NAMALWA (cell line): ENCODE data around the gene CCDC54.
A peak's percentile ranks its signal among the peaks of the same experiment; 100 is the strongest.

Source experiments
- DNase-seq: peaks from one replicate; pipeline ENCODE4 v3.0.0-alpha.2; 2015; ENCODE audit warnings: low spot score

The CCDC54 gene

GRCh38 chr3:107394502-107394901 lies 17.3 kb downstream of the CCDC54 start:
- no peak for DNase-seq

GRCh38 chr3:107395066-107395465 lies 17.8 kb downstream of the CCDC54 start:
- DNase-seq, result no peak

- DNase-seq, result no peak
Observed at GRCh38 chr3:107401301-107401700, 24.1 kb downstream of the CCDC54 start.

- DNase-seq, result no peak
Observed at GRCh38 chr3:107402214-107402613, 25.0 kb downstream of the CCDC54 start.

GRCh38 chr3:107404727-107405469 lies 27.7 kb downstream of the CCDC54 start:
- DNase-seq, result no peak

GRCh38 chr3:107407355-107407754 lies 30.1 kb downstream of the CCDC54 start:
- DNase-seq, result no peak

GRCh38 chr3:107408513-107408912 lies 31.3 kb downstream of the CCDC54 start:
- no peak for DNase-seq

GRCh38 chr3:107409365-107409764 lies 32.1 kb downstream of the CCDC54 start:
- DNase-seq, result no peak

GRCh38 chr3:107410606-107411005 lies 33.4 kb downstream of the CCDC54 start:
- DNase-seq, result no peak

- no peak for DNase-seq
Observed at GRCh38 chr3:107411056-107411455, 33.8 kb downstream of the CCDC54 start.

GRCh38 chr3:107411779-107412178 lies 34.5 kb downstream of the CCDC54 start:
- DNase-seq, result no peak

GRCh38 chr3:107412376-107412775 lies 35.1 kb downstream of the CCDC54 start:
- no peak for DNase-seq

- DNase-seq, result no peak
Observed at GRCh38 chr3:107413264-107413663, 36.0 kb downstream of the CCDC54 start.

GRCh38 chr3:107414325-107414964 lies 37.2 kb downstream of the CCDC54 start:
- DNase-seq, result no peak

- DNase-seq, result no peak
Observed at GRCh38 chr3:107416138-107416537, 38.9 kb downstream of the CCDC54 start.

GRCh38 chr3:107416886-107417285 lies 39.6 kb downstream of the CCDC54 start:
- DNase-seq, result no peak

GRCh38 chr3:107421170-107421792 lies 44.0 kb downstream of the CCDC54 start:
- DNase-seq, result peak; percentile 87

GRCh38 chr3:107421881-107422280 lies 44.6 kb downstream of the CCDC54 start:
- DNase-seq, result no peak

- DNase-seq, result peak; percentile 21
Observed at GRCh38 chr3:107425033-107425432, 47.8 kb downstream of the CCDC54 start.

GRCh38 chr3:107426223-107426622 lies 49.0 kb downstream of the CCDC54 start:
- no peak for DNase-seq
